ENCODE results near the gene PTPRJ. TPM values are rescaled to one million over a fixed set of nuclear protein-coding genes. Genes with fewer than 3 reads are reported as not detected.
"Not testable (repeated sequence)": the region's sequence is repeated elsewhere in the genome, so short reads cannot be mapped to it uniquely, and the experiment has no call there.

PTPRJ gene
- 13.8 TPM for polyA plus RNA-seq (2013, experiment 1 of 4)
- polyA plus RNA-seq (2013, experiment 2 of 4), result 15.7 TPM
- polyA plus RNA-seq (2013, experiment 3 of 4), result 9.9 TPM
- polyA plus RNA-seq (2013, experiment 4 of 4), result 11.1 TPM

DNA sequence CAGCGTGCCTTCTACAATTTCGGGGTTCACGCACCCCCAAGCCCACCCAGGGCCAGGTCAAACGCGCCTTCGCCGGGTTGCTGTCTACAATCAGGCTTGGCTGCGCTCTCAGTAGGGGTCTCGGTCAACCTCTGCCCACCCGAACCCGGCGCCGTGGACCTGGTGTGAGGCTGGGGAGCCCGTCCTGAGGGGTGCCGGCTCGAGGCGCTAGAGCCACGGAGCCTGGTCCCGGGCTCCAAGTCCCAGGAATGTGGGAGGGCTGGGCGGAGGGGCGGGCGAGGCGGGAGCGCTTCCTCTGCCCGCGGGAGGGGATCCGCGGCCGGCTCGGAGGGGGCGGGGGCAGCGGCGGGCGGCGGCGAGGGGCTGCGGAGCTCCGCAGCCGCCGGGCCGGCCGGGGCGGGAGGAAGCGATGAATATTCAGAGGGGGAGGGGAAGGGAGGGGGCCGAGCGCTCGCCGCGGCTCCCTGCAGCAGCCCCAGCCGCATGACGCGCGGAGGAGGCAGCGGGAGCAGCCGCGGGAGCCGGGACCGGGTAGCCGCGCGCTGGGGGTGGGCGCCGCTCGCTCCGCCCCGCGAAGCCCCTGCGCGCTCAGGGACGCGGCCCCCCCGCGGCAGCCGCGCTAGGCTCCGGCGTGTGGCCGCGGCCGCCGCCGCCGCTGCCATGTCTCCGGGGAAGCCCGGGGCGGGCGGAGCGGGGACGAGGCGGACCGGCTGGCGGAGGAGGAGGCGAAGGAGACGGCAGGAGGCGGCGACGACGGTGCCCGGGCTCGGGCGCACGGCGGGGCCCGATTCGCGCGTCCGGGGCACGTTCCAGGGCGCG, at the start of gene PTPRJ:
TSS of gene PTPRJ (plus strand) at position 472 of the 819 bp plus-strand sequence. CDS start 354 bp downstream, outside the sequence.
- Histone ChIP-seq H3K9me3 (ENCODE audit: control insufficient read depth, low read length) (no peaks in the 10 kb centered on the region), H3K4me3 (ENCODE audit: insufficient read depth, low read depth, low read length) (peak within 1 kb of the TSS; percentile 69), H3K36me3 (ENCODE audit: control insufficient read depth, insufficient read depth, low read length) (no peaks in the 10 kb centered on the region), H3K4me1 (ENCODE audit: control insufficient read depth, insufficient read depth, low read length) (peaks cover 12% of the 10 kb centered on the region), H3K27ac (ENCODE audit: insufficient read depth, low read depth, low read length, poor library complexity, severe bottlenecking) (peak within 1 kb of the TSS; percentile 63), H3K27me3 (ENCODE audit: control insufficient read depth, insufficient read depth, low read length, poor library complexity, severe bottlenecking) (peaks cover 12% of the 10 kb centered on the region)
- WGBS, 2 experiments, result 1% methylated on average over 111 of the region's 111 CpGs

- H3K4me1 ChIP-seq (ENCODE audit: control insufficient read depth, insufficient read depth, low read length), result no peaks in the 10 kb centered on the region
- no peak overlapping the region for H3K4me3 ChIP-seq (ENCODE audit: insufficient read depth, low read depth, low read length)
- H3K27ac ChIP-seq (ENCODE audit: insufficient read depth, low read depth, low read length, poor library complexity, severe bottlenecking), result no peak overlapping the region
- H3K36me3 ChIP-seq (ENCODE audit: control insufficient read depth, insufficient read depth, low read length), result no peaks in the 10 kb centered on the region
- H3K9me3 ChIP-seq (ENCODE audit: control insufficient read depth, low read length), result no peaks in the 10 kb centered on the region
- no peaks in the 10 kb centered on the region for H3K27me3 ChIP-seq (ENCODE audit: control insufficient read depth, insufficient read depth, low read length, poor library complexity, severe bottlenecking)
These were observed 47.8 kb upstream of the PTPRJ start for GRCh38 chr11:47932544-47932943.

DNA sequence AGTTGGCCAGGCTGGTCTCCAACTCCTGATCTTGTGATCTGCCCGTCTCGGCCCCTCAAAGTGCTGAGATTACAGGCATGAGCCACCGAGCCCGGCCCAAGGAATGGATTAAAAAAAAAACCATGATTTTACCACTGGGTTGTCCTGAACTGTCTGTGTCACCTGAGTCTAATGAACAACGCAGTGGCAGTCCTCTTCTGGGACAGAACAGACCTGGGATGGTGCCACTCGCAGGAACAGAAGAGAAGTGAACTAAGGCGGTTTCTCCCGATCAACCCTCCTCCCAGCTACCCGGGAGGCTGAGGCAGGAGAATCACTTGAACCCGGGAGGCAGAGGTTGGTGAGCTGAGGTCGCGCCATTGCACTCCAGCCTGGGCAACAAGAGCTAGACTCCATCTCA, 46.6 kb upstream of the PTPRJ start:
- not testable (repeated sequence) for H3K4me1 ChIP-seq (ENCODE audit: control insufficient read depth, insufficient read depth, low read length); H3K4me3 ChIP-seq (ENCODE audit: insufficient read depth, low read depth, low read length)

DNA sequence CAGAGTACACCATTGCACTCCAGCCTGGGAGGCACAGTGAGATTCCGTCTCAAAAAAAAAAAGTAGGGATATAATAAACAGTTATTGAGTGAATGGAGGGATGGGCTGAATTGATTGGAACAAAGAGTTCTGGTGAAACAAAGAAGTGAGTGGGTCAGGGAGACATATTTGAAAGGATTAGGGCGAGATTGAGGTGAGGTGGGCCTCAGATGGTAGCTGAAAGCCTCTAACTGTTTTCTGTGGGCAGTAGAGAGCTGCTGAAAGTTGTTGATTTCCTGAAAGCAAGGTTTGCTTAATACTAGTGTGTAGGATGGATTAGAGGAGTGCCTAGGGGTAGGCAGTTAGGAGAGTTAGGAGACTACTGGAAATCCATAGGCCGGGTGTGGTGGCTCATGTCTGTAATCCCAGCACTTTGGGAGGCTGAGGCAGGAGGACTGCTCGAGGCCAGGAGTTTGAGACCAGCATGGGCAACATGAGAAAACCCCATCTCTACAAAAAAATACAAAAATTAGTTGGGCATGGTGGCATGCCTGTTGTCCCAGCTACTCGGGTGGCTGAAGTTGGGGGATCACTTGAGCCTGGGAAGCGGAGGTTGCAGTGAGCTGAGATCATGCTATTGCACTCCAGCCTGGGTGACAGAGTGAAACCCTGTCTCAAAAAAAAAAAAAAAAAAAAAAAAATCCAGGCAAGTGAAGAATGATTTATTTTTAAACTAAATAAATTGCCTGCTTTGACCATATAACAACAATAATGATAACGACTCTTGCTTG, 41.4 kb upstream of the PTPRJ start:
- Histone ChIP-seq H3K27me3 (ENCODE audit: control insufficient read depth, insufficient read depth, low read length, poor library complexity, severe bottlenecking) (no peaks in the 10 kb centered on the region), H3K9me3 (ENCODE audit: control insufficient read depth, low read length) (no peaks in the 10 kb centered on the region), H3K27ac (ENCODE audit: insufficient read depth, low read depth, low read length, poor library complexity, severe bottlenecking) (no peak overlapping the region), H3K4me1 (ENCODE audit: control insufficient read depth, insufficient read depth, low read length) (peaks cover 10% of the 10 kb centered on the region), H3K4me3 (ENCODE audit: insufficient read depth, low read depth, low read length) (no peak overlapping the region), H3K36me3 (ENCODE audit: control insufficient read depth, insufficient read depth, low read length) (no peaks in the 10 kb centered on the region)
- 89 to 93% methylated on average over 7 of the region's 7 CpGs for WGBS, 2 experiments

More for the DNA sequence above, 46.6 kb upstream of the PTPRJ start:
- H3K27me3 ChIP-seq (ENCODE audit: control insufficient read depth, insufficient read depth, low read length, poor library complexity, severe bottlenecking); H3K36me3 ChIP-seq (ENCODE audit: control insufficient read depth, insufficient read depth, low read length); H3K9me3 ChIP-seq (ENCODE audit: control insufficient read depth, low read length); H3K27ac ChIP-seq (ENCODE audit: insufficient read depth, low read depth, low read length, poor library complexity, severe bottlenecking): not testable (repeated sequence)
- 86 to 89% methylated on average over 12 of the region's 12 CpGs for WGBS, 2 experiments

- Histone ChIP-seq H3K4me3 (ENCODE audit: insufficient read depth, low read depth, low read length) (no peak overlapping the region), H3K36me3 (ENCODE audit: control insufficient read depth, insufficient read depth, low read length) (no peaks in the 10 kb centered on the region), H3K27ac (ENCODE audit: insufficient read depth, low read depth, low read length, poor library complexity, severe bottlenecking) (no peak overlapping the region), H3K27me3 (ENCODE audit: control insufficient read depth, insufficient read depth, low read length, poor library complexity, severe bottlenecking) (no peaks in the 10 kb centered on the region), H3K4me1 (ENCODE audit: control insufficient read depth, insufficient read depth, low read length) (peaks cover 15% of the 10 kb centered on the region), H3K9me3 (ENCODE audit: control insufficient read depth, low read length) (no peaks in the 10 kb centered on the region)
- WGBS, 2 experiments, result 94 to 97% methylated on average over 8 of the region's 8 CpGs
These were observed 39.3 kb upstream of the PTPRJ start for GRCh38 chr11:47940904-47941649.

GRCh38 chr11:47941907-47942558, 38.3 kb upstream of the PTPRJ start:
- 80 to 81% methylated on average over 7 of the region's 7 CpGs for WGBS, 2 experiments
- no peak overlapping the region for H3K4me3 ChIP-seq (ENCODE audit: insufficient read depth, low read depth, low read length)
- H3K9me3 ChIP-seq (ENCODE audit: control insufficient read depth, low read length), result no peaks in the 10 kb centered on the region
- no peak overlapping the region for H3K27ac ChIP-seq (ENCODE audit: insufficient read depth, low read depth, low read length, poor library complexity, severe bottlenecking)
- H3K27me3 ChIP-seq (ENCODE audit: control insufficient read depth, insufficient read depth, low read length, poor library complexity, severe bottlenecking), result no peaks in the 10 kb centered on the region
- H3K36me3 ChIP-seq (ENCODE audit: control insufficient read depth, insufficient read depth, low read length), result no peaks in the 10 kb centered on the region
- H3K4me1 ChIP-seq (ENCODE audit: control insufficient read depth, insufficient read depth, low read length), result peaks cover 15% of the 10 kb centered on the region

GRCh38 chr11:47943721-47944586, 36.4 kb upstream of the PTPRJ start:
- Histone ChIP-seq H3K9me3 (ENCODE audit: control insufficient read depth, low read length) (no peaks in the 10 kb centered on the region), H3K4me1 (ENCODE audit: control insufficient read depth, insufficient read depth, low read length) (peaks cover 15% of the 10 kb centered on the region), H3K27ac (ENCODE audit: insufficient read depth, low read depth, low read length, poor library complexity, severe bottlenecking) (no peak overlapping the region), H3K4me3 (ENCODE audit: insufficient read depth, low read depth, low read length) (peak overlapping the region; percentile 12), H3K27me3 (ENCODE audit: control insufficient read depth, insufficient read depth, low read length, poor library complexity, severe bottlenecking) (no peaks in the 10 kb centered on the region), H3K36me3 (ENCODE audit: control insufficient read depth, insufficient read depth, low read length) (no peaks in the 10 kb centered on the region)
- WGBS, 2 experiments, result 11 to 13% methylated on average over 14 to 15 of the region's 15 CpGs

- H3K27ac ChIP-seq (ENCODE audit: insufficient read depth, low read depth, low read length, poor library complexity, severe bottlenecking), result no peak overlapping the region
- H3K4me3 ChIP-seq (ENCODE audit: insufficient read depth, low read depth, low read length), result no peak overlapping the region
- H3K9me3 ChIP-seq (ENCODE audit: control insufficient read depth, low read length), result no peaks in the 10 kb centered on the region
- peaks cover 15% of the 10 kb centered on the region for H3K4me1 ChIP-seq (ENCODE audit: control insufficient read depth, insufficient read depth, low read length)
- no peaks in the 10 kb centered on the region for H3K36me3 ChIP-seq (ENCODE audit: control insufficient read depth, insufficient read depth, low read length)
- H3K27me3 ChIP-seq (ENCODE audit: control insufficient read depth, insufficient read depth, low read length, poor library complexity, severe bottlenecking), result no peaks in the 10 kb centered on the region
These were observed 35.7 kb upstream of the PTPRJ start for GRCh38 chr11:47944632-47945031.

Data from ectodermal cell (in vitro differentiated cells).